Measurements from ENCODE around the gene DGLUCY. TPM values are rescaled to one million over a fixed set of nuclear protein-coding genes. Genes with fewer than 3 reads are reported as not detected.

DGLUCY gene
- total RNA-seq, 1 experiment from 2014 or later = 67.0 TPM

DNA sequence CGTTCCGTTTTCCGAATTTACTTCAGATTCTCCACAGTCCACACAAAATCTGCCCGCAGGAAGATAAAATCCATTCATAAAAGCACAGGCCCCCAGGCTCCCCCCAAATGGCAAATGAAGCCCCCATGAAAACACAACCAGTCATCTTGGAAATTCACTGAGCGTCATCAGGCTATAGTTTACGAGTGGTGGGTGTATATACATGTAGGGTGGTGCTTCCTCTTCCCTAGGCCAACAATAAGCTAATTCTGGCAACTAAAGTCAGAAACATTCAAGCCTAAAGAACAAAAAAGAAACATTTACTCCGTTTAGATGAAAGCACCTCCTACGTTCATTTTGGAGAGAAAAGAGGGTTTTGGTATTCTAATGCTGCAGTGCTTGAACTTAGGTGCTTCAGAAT is 124.8 kb downstream of the DGLUCY start:
- Histone ChIP-seq H3K9me2 (ENCODE audit: insufficient read depth) (no peaks in the 10 kb centered on the region), H3K9me3 (ENCODE audit: control insufficient read depth in 1 of 2, insufficient read depth in 1 of 2, low read depth in 1 of 2, low read length in 2 of 2) (no peaks in the 10 kb centered on the region), H3K27me3 (ENCODE audit: insufficient read depth, low read length) (no peaks in the 10 kb centered on the region), H3K4me1 (ENCODE audit: control insufficient read depth in 1 of 2, insufficient read depth in 2 of 2, low read length in 2 of 2) (no peaks in the 10 kb centered on the region), H3K36me3 (ENCODE audit: control insufficient read depth in 1 of 2, insufficient read depth in 2 of 2, low read length in 2 of 2) (no peaks in the 10 kb centered on the region), H2AFZ (ENCODE audit: low read depth, low read length, poor library complexity, severe bottlenecking) (no peak overlapping the region), H3K4me3 (replicated peaks in 1 of 2; ENCODE audit: low read depth in 1 of 2, low read length in 2 of 2) (no peak overlapping the region), H3K27ac (ENCODE audit: low read depth, low read length) (no peak overlapping the region), H3K79me2 (ENCODE audit: insufficient read depth, low read length) (no peaks in the 10 kb centered on the region), H3K9ac (ENCODE audit: low read length) (no peak overlapping the region), H3K4me2 (ENCODE audit: low read length) (no peak overlapping the region), H4K20me1 (ENCODE audit: insufficient read depth) (no peaks in the 10 kb centered on the region)
- TF ChIP-seq, protein P1, sequence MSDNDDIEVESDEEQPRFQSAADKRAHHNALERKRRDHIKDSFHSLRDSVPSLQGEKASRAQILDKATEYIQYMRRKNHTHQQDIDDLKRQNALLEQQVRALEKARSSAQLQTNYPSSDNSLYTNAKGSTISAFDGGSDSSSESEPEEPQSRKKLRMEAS (IDR thresholded peaks at IDR 0.05) = no peak
- TF ChIP-seq, protein P2, sequence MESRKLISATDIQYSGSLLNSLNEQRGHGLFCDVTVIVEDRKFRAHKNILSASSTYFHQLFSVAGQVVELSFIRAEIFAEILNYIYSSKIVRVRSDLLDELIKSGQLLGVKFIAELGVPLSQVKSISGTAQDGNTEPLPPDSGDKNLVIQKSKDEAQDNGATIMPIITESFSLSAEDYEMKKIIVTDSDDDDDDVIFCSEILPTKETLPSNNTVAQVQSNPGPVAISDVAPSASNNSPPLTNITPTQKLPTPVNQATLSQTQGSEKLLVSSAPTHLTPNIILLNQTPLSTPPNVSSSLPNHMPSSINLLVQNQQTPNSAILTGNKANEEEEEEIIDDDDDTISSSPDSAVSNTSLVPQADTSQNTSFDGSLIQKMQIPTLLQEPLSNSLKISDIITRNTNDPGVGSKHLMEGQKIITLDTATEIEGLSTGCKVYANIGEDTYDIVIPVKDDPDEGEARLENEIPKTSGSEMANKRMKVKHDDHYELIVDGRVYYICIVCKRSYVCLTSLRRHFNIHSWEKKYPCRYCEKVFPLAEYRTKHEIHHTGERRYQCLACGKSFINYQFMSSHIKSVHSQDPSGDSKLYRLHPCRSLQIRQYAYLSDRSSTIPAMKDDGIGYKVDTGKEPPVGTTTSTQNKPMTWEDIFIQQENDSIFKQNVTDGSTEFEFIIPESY (IDR thresholded peaks at IDR 0.05; ENCODE audit: extremely low read depth, insufficient replicate concordance, low read length) = no peak
- no peak for TF ChIP-seq SIN3A (IDR thresholded peaks at IDR 0.05; ENCODE audit: low read depth)
- no peak for TF ChIP-seq YY1 (IDR thresholded peaks at IDR 0.05; ENCODE audit: extremely low read depth, insufficient replicate concordance, low read depth, low read length)
- TF ChIP-seq TCF7L2 (IDR thresholded peaks at IDR 0.05; ENCODE audit: borderline replicate concordance, extremely low read depth, insufficient read depth, insufficient read length) = no peak
- TF ChIP-seq SP1 (IDR thresholded peaks at IDR 0.05; ENCODE audit: low read depth) = no peak
- TF ChIP-seq ZFX (IDR thresholded peaks at IDR 0.05) = no peak
- TF ChIP-seq EGR1 (IDR thresholded peaks at IDR 0.05; ENCODE audit: low read depth) = no peak
- TF ChIP-seq ZNF274 (IDR thresholded peaks at IDR 0.05; ENCODE audit: low read depth, low read length) = no peak
- TF ChIP-seq FOSL1 (IDR thresholded peaks at IDR 0.05; ENCODE audit: low read depth) = no peak
- TF ChIP-seq, protein P3, sequence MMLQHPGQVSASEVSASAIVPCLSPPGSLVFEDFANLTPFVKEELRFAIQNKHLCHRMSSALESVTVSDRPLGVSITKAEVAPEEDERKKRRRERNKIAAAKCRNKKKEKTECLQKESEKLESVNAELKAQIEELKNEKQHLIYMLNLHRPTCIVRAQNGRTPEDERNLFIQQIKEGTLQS (IDR thresholded peaks at IDR 0.05) = no peak
- TF ChIP-seq SRF (IDR thresholded peaks at IDR 0.05; ENCODE audit: low read depth) = no peak
- TF ChIP-seq POLR2AphosphoS5 (IDR thresholded peaks at IDR 0.05; ENCODE audit: low read depth, low read length) = no peak
- no peak for TF ChIP-seq RAD21 (IDR thresholded peaks at IDR 0.05; ENCODE audit: low read depth)
- TF ChIP-seq, protein P4, sequence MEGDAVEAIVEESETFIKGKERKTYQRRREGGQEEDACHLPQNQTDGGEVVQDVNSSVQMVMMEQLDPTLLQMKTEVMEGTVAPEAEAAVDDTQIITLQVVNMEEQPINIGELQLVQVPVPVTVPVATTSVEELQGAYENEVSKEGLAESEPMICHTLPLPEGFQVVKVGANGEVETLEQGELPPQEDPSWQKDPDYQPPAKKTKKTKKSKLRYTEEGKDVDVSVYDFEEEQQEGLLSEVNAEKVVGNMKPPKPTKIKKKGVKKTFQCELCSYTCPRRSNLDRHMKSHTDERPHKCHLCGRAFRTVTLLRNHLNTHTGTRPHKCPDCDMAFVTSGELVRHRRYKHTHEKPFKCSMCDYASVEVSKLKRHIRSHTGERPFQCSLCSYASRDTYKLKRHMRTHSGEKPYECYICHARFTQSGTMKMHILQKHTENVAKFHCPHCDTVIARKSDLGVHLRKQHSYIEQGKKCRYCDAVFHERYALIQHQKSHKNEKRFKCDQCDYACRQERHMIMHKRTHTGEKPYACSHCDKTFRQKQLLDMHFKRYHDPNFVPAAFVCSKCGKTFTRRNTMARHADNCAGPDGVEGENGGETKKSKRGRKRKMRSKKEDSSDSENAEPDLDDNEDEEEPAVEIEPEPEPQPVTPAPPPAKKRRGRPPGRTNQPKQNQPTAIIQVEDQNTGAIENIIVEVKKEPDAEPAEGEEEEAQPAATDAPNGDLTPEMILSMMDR (IDR thresholded peaks at IDR 0.05 in 2 of 3, conservative IDR thresholded peaks at IDR 0.05 in 1 of 3; ENCODE audit: borderline replicate concordance in 1 of 3, insufficient read depth in 1 of 3, low read depth in 2 of 3, low read length in 2 of 3) = no peak
- TF ChIP-seq JUND (IDR thresholded peaks at IDR 0.05) = no peak
- no peak for TF ChIP-seq CEBPB (IDR thresholded peaks at IDR 0.05; ENCODE audit: low read depth)
- TF ChIP-seq EZH2 (IDR thresholded peaks at IDR 0.05) = no peak
- no peak for TF ChIP-seq POLR2A (IDR thresholded peaks at IDR 0.05; ENCODE audit: borderline replicate concordance, extremely low read depth, insufficient read depth, insufficient read length)
- no TSS peak for BruUV-seq (replicated peaks)
- intact Hi-C loops (cut with micrococcal nuclease) = no loop called here
- RAD21 ChIA-PET (ENCODE audit: low non-redundant PET in 1 of 2, low total read pairs in 2 of 2, uncharacterized antibody in 2 of 2, unreplicated experiment in 2 of 2) = no interaction called here
- DNase-seq (ENCODE audit: low read depth, low spot score) (no peak), ATAC-seq (no peak)
- CTCF ChIA-PET = no interaction called here
- POLR2A ChIA-PET = no interaction called here
